NCI-H2171 treated with DMSO at 0.1 percent for 48 hours (cell line): ENCODE measurements around the gene UQCRHL.
"Not testable (repeated sequence)": the region's sequence is repeated elsewhere in the genome, so short reads cannot be mapped to it uniquely, and the experiment has no call there.

ENCODE experiments used
- DNase-seq: peaks from one replicate; lab custom pipeline; 2025; lab: John Stamatoyannopoulos, UW

The UQCRHL gene

DNA sequence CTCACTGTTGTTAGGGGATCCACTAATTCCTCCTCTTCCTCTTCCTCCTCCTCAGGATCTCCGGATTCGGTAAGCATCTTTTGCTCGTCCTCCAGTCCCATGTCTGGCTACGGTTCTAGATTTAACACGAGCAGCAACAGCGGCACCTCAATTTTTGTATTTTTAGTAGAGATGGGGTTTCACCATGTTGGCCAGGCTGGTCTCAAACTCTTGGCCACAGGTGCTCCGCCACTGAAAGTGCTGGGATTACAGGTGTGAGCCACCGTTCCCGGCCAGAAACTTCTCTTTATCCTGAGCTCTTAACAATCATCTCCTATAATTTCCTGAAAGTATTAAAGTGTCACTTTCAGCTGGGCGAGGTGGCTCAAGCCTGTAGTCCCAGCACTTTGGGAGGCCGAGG, at the start of gene UQCRHL:
TSS of gene UQCRHL (minus strand) at position 101 of the 400 bp plus-strand sequence. CDS start at position 101, 0 bp downstream.
- not testable (repeated sequence) for DNase-seq

DNA sequence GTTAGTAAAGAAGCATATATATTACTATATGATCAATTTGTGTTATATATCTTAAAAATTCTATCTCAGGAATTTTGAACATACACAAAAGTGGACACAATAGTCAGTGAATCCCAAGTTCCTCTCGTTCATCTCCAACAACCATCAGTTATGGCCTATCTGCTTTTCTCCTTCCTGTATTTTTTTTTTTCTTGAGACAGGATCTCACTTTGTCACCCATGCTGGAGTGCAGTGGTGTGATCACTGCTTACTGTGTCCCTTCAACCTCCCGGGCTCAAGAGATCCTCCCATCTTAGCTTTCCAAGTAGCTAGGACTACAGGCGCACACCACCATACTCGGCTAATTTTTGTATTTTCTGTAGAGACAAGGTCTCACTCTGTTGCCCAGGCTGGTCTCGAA, 49.4 kb upstream of the UQCRHL start:
- no peak for DNase-seq

DNA sequence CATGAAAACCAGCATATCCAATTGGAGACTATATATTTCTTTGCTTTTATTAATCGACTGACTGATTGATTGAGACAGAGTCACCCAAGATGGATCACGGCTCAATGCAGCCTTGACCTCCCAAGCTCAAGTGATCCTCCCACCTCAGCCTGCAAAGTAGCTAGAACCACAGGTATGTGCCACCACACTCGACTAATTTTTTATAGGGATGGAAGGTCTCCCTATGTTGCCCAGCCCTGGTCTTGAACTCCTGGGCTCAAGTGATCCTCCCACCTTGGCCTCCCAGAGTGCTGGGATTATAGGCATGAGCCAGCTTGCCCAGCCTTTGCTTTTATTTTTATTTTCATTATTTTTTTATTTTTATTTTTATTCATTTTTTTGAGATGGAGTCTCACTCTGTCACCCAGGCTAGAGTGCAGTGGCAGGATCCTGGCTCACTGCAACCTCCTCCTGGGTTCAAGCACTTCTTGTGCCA, 45.4 kb upstream of the UQCRHL start:
- DNase-seq, result no peak

DNA sequence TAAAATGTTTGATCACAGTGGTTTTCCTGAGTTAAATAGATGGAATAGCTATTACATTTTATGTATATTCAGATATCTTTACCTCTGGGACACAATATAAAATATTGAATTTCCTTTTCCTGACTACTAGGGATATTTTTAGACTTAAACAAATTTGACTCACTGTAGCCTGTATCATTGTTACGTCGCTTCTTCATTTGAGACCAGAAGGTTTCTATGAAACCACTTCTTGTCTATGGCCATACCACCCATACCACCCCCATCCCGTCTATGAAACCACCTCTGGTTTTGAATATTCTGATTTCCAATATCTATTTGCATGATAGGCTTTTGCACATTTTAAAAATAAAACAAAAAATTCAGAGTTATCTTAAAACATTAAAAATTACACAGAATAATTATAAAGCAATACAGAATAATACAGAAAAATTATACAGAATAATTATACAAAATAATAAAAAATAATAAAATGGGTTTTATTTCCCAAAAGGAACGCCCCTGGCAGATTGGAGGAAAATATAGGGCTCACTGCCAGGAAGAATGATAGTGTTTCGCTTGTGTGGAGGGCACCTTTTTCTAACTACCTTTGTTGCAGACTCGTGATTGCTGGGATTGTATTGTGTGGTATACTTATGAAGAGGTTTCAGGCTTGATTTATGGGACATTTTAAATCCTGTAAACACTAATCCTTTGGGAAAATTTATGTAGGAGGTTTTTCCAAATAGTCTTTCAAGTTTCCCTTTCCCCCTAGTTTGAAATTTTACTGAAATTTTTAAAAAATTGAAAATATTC, 44.8 kb upstream of the UQCRHL start:
- peak; percentile 28 for DNase-seq

DNA sequence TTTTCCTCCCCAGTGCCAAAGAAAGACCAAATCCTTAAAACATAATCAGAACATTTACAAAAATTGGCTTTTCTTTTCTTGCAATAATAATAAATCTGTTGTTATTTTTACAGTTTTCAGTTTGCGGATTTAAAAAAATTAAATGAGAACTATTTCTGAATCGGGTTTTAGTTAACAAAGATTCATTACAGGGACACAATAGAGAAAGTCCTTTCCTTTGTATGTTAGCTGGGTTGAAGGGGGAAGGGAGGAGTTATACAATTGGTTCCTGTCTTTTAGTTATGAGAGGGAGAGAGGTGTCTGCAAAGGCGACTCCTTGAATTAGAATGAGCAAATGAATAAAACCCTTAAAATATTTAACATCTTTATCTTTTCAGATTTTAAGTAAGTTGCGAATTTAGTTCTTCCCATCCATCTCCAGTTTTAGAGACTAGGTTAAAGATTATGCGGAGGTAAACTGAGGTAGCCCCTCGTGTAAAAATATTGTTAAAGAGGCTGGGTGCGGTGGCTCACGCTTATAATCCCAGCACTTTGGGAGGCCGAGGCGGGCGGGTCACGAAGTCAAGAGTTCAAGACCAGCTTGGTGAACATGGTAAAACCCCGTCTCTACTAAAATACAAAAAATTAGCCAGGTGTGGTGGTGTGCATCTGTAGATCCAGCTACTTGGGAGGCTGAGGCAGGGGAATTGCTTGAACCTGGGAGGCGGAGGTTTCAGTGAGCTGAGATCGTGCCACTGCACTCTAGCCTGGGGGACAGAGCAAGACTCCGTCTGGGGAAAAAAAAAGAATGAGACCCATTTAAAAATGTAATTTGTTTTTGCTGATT, 44.0 kb upstream of the UQCRHL start:
- no peak for DNase-seq

DNA sequence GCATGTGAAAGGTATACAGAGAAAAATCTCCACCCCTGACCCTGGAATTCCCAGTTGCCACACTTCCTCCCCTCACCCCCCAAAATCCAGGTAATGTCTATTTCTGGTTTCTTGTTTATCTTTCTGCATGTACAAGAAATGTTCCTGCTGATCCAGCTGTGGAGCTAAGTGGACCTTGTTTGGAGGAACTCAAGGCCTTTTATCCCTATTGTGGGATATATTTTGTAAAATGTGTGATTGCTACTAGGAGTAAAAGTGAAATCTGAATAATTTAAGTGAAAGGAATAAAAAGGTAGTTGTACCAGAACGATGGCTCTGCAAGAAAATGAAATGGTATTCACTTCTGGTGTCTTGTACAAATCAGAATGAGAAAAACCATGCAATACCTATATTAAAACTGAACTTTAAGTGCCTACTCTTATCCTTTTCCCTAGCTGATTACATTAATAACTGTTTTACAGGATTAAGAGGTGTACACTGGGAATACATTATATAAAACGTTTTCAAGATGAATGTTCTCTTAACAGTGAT, 43.1 kb upstream of the UQCRHL start:
- no peak for DNase-seq

DNA sequence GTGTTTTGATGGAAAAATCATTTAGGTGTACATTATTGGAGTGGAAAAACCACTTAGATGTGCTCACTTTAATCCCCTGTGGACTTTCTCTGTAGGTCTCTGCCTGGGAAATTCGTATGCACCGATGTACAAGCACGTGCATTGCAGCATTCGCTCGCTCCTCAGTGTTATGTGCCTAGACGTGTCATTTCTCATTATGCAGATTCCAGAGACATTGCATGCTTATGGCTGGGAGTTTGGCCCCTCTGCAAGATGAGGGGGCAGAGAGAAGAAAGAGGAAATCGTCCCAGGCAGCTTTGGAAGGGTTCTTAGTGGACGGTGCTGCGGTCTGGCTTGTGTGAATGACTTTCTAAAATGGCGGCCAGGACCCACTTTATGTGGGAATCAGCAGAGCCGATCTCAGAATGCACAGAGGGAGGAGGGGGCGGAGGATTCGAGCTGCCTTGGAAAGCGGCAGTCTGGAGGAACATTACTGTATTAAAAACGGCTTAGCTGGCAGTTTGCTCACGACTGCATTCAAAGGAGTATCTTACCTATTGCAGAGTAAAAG, 42.4 kb upstream of the UQCRHL start:
- peak; percentile 99 for DNase-seq

DNA sequence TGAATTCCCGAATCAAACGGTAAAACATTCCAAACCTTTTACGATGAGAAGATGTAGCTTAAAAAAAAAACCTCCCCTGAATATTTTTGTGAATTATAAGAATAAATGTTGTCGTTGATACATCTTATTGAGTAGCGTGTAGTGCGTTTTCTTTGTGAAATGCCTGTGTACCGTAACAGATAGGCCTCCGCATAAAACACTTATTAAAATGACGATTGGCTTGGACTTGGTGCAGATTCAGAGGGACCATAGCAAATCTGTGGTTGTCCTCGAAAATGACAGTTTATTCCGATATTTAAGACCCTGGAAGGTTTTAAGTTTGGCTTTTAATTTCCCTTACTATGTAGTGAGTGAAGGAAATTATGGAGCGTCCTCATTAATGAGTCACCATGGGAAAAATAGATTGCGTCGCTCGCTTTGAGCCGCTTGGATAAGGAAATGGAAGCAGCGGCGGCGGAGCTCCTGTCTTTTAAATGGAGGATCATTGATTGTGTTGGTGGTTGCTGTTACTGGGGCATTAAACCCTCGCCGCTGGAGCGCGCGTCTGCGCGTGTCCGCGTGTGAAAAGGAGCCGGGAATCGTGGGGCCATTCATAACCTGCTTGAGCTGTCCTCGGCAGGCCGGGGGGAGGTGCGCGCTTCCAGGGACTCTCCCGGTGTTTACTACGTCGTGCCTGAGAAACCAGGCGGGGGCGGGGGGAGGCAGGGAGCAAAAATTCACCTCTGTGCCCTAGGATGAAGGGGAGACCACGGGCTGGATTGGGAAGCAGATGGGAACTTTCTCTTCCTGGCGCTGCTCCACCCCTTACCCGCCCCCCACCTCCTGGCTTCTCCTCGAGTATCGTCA, 41.7 kb upstream of the UQCRHL start:
- peak; percentile 99 for DNase-seq

DNA sequence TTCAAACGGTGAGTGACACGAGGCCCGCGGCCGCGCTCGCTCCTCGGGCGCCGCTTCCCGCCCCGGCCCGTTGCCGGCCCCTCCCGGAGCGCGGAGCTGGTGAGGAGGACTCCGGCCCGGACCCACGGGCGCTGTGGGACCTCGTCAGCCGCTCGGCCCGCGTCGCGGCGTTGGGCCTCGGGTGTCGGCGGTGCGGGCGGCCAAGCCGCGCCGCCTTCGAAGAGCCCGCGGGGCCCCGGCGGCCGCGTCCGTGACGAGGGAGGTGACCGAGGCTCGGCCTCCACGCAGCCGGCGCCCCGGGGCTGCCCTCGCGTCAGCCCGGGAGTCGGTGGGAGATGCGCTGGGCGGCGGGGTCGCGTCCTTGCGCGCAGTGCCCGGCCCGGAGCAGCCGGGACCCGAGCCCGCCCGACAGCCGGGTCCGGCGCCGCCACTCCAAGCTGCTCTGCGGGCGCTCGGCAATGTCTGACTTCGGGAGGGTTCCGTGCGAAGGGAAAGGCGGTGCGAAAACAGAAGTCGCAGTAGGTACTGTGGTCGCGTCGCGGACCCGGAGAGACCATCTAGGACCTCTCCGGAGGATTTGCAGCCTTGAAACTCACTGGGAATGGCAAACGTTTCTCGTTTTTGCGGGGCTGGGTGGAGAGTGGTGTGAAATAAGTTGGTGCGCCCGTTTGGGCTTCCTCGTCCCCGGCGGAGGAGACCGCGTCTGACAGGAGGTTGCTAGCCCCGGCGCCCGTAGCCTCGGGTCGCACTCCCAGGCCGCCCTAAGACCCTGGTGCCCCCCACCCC, 40.9 kb upstream of the UQCRHL start:
- DNase-seq, result peak; percentile 48

DNA sequence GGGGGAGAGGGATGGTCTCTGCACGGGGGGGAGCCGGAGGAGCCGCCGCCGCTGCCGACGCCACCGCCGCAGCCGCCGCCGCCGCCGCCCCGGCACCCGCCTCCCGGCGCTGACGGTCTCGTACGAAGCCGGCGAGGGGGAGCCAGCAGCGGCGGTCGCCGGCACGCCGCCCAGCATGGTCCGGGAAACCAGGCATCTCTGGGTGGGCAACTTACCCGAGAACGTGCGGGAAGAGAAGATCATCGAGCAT, 40.4 kb upstream of the UQCRHL start:
- DNase-seq, result no peak

DNA sequence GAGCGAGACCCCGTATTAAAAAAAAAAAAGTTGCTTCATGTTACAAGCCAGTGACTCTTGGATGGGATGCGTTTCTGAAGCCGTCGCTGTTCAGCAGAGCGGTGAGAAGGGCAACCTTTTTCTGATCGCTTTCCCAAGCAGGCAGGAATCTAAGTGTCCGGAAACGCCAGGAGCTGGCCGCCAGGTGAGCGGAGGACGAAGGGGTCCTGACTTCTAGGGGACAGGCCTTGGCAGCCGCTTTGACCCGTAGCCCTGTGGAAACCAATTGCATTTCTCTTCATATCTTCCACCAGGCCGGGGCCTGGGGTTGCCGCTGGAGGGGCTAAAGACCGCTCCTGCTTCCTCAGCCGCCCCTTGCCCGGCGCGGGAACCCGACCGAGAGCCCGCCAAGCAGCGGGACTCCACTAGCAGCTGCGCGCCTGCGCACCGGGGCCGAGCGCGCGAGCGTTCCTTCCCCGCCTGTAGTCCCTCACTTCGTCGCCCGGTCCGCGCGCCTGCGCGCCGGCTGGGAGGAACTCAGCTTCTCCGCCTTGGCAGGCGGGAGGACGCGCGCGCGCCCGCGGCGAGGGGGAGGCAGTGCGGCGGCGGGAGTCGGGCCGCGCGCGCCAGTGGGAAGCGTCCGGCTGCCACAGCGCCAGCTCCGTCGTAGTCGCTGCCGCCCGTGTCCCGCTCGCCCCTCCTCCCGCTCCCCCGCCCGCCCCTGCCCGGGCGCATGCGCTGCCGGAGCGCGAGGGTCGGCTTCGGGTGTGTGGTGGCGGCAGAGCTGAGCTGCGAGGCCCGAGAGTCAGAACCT, 39.8 kb upstream of the UQCRHL start, which contains the start of gene SPEN:
TSS of gene SPEN (plus strand) at position 608 of the 793 bp plus-strand sequence. CDS start 361 bp downstream, outside the sequence.
- DNase-seq, result peak; percentile 95

DNA sequence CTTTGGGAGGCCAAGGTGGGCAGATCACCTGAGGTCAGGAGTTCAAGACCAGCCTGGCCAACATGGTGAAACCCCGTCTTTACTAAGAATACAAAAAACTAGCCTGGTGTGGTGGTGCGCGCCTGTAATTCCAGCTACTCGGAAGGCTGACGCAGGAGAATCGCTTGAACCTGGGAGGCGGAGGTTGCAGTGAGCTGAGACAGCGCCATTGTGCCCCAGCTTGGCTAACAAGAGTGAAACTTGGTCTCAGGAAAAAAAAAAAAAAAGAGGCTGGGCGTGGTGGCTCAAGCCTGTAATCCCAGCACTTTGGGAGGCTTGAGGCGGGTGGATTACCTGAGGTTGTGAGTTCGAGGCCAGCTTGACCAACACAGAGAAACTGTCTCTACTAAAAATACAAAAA, 38.6 kb upstream of the UQCRHL start:
- DNase-seq, result not testable (repeated sequence)

DNA sequence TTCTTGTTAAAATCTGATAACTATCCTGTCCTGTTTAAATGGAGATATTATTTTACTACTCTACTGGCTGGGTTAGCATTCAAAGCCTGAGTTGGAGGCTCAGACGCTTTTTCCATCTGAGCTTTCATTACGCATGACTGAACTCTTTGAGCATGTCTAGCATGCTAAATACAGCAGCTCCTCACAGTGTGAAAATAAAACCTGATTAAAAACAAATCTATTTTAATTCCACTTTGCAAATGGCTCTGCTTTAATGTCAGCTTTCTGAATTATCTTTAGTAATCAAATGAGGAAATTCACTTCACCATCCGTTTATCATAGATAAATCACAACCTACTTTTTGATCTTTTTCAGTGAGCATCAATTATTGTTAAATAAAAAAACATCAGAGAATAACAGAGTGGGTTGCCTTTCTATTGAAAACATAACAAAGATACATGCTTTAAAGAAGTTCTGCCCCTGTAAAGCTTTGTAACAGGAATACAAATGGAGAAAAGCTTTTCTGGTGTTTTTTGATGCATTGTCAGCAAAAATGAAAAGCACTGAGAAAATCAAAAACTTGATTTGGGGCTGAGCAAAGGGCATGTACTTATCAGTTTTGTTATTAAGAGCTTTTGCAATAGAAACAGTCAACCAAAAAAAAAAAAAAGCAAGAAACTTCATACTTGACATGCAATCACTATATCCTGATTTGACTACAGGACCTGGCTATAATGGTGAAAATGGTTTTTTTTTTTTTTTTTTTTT, 36.5 kb upstream of the UQCRHL start:
- DNase-seq, result peak; percentile 62

DNA sequence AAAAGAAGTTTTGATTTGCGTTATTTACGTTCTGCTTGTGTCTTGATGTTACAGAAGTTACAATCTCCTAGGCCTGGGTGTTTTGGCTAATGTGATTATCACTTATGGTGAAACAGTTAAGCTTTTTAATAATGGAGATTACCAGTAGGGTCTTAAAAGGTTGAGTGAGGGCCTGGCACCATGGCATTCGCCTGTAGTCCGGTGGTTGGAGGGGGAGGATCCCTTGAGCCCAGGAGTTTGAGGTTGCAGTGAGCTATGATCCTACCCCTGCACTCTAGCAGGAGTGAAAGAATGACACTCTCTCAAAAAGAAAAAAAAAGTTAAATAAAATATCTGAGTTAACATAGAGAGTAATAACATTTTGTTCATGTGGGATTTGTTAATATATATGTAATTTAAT, 31.3 kb upstream of the UQCRHL start:
- no peak for DNase-seq

DNA sequence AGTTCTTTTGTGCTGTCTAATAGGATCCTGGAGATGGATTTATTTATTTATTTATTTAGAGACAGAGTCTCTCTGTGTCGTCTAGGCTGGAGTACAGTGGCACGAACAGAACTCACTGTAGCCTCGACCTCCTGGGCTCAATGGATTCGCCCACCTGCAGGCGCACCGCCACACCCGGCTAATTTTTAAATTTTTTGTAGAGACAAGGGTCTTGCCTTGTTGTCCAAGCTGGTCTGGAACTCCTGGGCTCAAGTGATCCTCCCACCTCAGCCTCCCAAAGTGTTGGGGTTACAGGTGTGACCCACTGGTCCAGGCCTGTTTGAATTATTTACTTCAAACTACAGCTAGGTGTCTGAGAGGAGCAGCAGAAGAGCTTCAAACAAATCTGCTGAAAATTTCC, 30.5 kb upstream of the UQCRHL start:
- DNase-seq, result no peak

DNA sequence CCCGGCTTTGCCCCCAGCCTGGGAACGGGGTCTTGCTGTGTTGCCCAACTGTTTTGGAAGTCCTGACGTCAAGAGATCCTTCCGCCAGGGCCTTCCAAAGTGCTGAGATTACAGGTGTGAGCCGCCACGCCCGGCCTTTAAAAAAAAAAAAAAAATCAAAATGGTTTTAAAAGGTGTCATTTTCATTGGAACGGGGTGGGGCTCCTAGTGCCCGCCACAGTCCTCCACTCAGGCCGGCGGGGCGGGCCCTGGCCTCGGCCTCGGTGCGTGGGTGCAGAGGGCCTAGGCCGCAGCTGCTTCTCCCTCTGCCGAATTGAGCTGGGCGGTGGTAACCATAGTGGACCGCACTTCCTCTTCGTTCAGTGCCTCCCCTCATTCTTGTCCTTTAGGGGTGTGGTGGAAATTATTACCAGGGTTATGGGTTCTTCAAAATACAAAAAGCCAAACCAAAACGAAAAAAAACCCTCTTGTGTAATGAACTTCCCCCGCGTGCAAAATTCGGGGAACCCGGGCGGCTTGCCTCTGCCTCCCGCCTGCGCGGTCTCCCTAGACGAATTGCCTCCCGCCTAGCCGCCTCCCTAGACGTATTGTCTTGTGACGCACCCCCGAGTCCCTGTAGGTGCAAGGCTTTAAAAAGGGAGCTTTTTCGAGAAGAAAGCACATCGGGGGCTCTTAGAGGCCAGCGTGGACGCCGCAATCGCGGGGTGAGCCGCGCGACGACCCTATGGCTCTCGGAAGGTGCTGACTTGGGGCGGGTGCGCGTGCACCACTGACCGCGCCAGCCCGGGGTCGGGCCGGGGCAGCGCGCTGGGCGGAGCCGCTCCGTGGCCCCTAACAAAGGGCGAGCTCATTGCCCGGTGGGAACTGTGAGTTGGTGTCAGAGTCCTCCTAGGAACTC, 29.6 kb upstream of the UQCRHL start:
- DNase-seq, result no peak

DNA sequence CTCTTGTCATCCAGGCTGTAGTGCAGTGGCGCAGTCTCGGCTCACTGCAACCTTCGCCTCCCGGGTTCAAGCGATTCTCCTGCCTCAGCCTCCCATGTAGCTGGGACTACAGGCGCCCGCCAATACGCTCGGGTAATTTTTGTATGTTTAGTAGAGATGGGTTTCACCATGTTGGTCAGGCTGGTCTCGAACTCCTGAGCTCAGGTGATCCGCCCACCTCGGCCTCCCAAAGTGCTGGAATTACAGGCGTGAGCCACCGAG, 29.0 kb upstream of the UQCRHL start:
- not testable (repeated sequence) for DNase-seq

DNA sequence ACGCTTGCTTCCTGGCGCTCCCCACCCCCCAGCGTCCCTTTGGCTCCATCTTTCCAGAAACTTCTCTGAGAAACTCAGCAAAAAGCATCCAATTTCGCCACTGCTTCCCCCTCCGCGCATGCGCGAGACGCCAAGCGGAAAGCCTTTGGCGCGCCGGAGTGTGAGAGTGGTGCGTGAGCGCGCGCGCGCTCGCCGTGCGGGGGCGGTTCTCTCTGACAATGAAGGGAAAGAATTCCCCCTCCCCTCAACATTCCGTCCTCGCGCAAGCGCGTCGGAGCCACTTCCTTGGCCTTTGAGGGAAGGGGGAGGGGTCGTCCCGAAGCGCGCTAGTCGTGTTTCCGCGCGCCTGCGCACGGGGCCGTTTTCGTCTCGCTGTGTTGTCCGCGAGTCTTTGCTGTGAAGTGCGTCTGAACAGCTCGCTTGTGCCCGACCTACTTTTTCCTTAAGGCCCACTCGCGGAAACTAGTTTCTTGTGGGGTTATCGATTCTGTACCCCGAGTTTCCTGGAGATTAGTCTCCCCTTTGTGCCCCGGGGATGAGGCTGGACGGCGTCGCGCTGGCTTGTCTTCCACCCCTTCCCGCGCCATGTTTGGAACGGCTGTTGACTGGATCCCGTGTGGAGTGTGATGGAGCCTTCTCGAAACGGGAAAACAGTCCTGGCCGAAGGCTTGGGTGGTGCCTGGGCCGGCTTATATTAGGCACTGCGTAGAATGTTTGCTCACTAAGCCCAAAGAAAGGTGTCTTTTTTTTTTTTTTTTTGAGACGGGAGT, 28.5 kb upstream of the UQCRHL start:
- DNase-seq, result peak; percentile 98
